NCI-H2227 treated with DMSO at 0.1 percent for 48 hours (cell line): ENCODE measurements around the gene TSHZ2.
"Not testable (repeated sequence)": the region's sequence is repeated elsewhere in the genome, so short reads cannot be mapped to it uniquely, and the experiment has no call there.

ENCODE experiments used
- DNase-seq: peaks from one replicate; lab custom pipeline; 2025; lab: John Stamatoyannopoulos, UW

Gene TSHZ2

GRCh38 chr20:53312957-53313356 is 340.8 kb downstream of the TSHZ2 start:
- no peak for DNase-seq

GRCh38 chr20:53316206-53316937 is 344.2 kb downstream of the TSHZ2 start:
- no peak for DNase-seq

GRCh38 chr20:53319200-53319599 is 347.0 kb downstream of the TSHZ2 start:
- no peak for DNase-seq

- no peak for DNase-seq
These were observed 347.6 kb downstream of the TSHZ2 start for GRCh38 chr20:53319716-53320115.

GRCh38 chr20:53320701-53321100 is 348.5 kb downstream of the TSHZ2 start:
- DNase-seq: no peak

- DNase-seq: no peak
These were observed 349.4 kb downstream of the TSHZ2 start for GRCh38 chr20:53321596-53321995.

GRCh38 chr20:53322651-53323050 is 350.5 kb downstream of the TSHZ2 start:
- no peak for DNase-seq

- DNase-seq: not testable (repeated sequence)
These were observed 351.3 kb downstream of the TSHZ2 start for GRCh38 chr20:53323460-53323859.

GRCh38 chr20:53324816-53325215 is 352.7 kb downstream of the TSHZ2 start:
- no peak for DNase-seq

GRCh38 chr20:53328961-53329360 is 356.8 kb downstream of the TSHZ2 start:
- no peak for DNase-seq

- no peak for DNase-seq
These were observed 357.6 kb downstream of the TSHZ2 start for GRCh38 chr20:53329781-53330180.

- no peak for DNase-seq
These were observed 358.5 kb downstream of the TSHZ2 start for GRCh38 chr20:53330601-53331140.

- no peak for DNase-seq
These were observed 359.2 kb downstream of the TSHZ2 start for GRCh38 chr20:53331151-53331973.

GRCh38 chr20:53332022-53332837 is 360.1 kb downstream of the TSHZ2 start:
- DNase-seq: no peak

GRCh38 chr20:53334861-53335260 is 362.7 kb downstream of the TSHZ2 start:
- no peak for DNase-seq

- DNase-seq: no peak
These were observed 363.4 kb downstream of the TSHZ2 start for GRCh38 chr20:53335555-53335954.

- no peak for DNase-seq
These were observed 364.7 kb downstream of the TSHZ2 start for GRCh38 chr20:53336892-53337291.

- no peak for DNase-seq
These were observed 365.4 kb downstream of the TSHZ2 start for GRCh38 chr20:53337390-53338101.

- DNase-seq: no peak
These were observed 366.6 kb downstream of the TSHZ2 start for GRCh38 chr20:53338716-53339115.

GRCh38 chr20:53342429-53342828 is 370.3 kb downstream of the TSHZ2 start:
- DNase-seq: no peak

GRCh38 chr20:53343448-53343847 is 371.3 kb downstream of the TSHZ2 start:
- no peak for DNase-seq

GRCh38 chr20:53344891-53345290 is 372.7 kb downstream of the TSHZ2 start:
- no peak for DNase-seq
